GM18517 (cell line): ENCODE data around the gene FRAS1.
"Not testable (repeated sequence)": the region's sequence is repeated elsewhere in the genome, so short reads cannot be mapped to it uniquely, and the experiment has no call there.

ENCODE experiments used
- ATAC-seq: cut with Tn5 transposase; IDR thresholded peaks from one replicate; pipeline ENCODE4 v1.9.1; 2021; ENCODE audit warnings: mild to moderate bottlenecking, moderate library complexity; ENCODE audit not compliant: unreplicated experiment

Gene FRAS1

GRCh38 chr4:78313754-78314120, 256.6 kb downstream of the FRAS1 start:
- no peak for ATAC-seq

DNA sequence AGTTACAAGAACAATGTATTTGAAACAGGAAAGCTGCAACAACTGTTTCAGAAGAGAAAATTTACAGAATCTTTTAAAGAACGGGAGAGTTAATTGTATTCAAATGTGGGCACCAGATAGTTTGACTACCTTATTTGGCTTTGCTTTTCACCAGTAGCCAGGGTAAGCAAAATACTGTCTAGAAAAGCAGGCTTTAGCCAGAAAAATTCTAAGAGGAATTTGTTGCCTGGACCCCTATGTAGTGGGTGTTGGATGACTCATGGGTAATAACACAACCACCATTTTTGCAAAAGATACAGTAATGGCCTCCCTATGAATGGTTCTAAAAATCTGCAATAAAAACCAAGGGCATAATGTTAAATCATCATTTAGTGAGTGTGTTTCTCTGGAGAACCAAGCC, 261.0 kb downstream of the FRAS1 start:
- ATAC-seq = no peak

DNA sequence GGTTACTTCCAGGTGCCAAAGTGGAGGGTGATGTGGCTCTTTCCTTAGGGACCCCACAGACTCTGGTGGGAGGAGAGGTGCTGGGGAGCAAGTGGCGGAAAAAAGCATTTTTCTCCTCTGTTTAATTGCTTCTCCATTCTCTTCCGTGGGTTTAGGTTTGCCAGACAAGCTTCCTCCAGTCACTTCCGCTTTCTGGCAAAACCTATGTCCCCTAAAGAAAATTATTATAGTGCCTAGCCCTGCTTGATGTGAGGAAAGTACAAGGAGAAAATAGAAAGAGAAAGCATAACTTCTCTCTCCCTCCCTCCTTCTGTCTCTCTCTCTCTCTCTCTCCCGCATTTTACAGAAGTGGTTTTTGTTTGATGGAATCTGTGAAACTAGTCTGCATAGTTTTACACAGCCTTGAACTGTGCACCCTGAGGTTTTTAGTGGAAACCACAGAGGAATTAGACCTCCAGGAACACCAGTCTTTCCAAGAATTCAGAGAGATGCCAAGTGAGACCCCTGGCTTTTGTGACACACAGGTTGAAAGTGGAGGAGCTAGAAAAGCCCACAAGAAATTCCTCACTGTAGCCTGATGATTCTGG, 263.3 kb downstream of the FRAS1 start:
- no peak for ATAC-seq

DNA sequence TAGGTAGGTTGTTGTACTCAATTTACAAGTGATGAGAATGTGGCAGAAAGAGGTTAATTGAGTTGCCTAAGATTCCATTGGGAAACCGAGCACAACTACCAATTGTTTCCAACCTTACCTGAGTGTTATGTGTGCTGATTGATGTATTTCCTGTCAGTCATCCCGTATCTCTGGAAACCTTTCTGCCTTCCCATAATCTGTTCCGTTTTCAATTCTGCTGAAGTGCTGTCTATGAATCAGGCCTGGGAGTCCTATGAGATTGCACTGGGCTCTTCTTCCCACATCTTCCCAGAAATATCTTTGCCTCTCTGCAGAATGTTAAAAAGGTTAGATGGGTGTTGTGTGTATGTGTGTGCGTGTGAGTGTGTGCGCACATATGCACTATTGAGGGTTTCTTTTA, 264.9 kb downstream of the FRAS1 start:
- no peak for ATAC-seq

GRCh38 chr4:78323439-78323838, 266.3 kb downstream of the FRAS1 start:
- no peak for ATAC-seq

DNA sequence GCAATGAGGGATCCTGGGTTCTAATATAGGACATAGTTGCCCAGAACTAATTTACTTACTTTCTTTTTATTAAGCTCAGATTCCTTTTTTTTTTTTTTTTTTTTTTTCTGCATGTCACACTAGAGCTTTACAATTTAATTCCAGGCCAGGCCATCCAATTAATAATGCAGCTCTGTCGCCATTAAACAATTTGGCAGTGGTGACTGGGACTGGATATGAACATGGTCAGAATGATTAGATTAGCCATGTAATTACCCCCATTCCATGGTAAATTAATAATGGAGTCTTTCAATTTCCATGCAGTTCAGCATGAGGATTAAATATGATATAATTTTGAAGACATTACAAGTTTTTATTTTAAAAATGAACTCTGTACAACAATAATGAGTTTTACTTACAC, 267.5 kb downstream of the FRAS1 start:
- no peak for ATAC-seq

DNA sequence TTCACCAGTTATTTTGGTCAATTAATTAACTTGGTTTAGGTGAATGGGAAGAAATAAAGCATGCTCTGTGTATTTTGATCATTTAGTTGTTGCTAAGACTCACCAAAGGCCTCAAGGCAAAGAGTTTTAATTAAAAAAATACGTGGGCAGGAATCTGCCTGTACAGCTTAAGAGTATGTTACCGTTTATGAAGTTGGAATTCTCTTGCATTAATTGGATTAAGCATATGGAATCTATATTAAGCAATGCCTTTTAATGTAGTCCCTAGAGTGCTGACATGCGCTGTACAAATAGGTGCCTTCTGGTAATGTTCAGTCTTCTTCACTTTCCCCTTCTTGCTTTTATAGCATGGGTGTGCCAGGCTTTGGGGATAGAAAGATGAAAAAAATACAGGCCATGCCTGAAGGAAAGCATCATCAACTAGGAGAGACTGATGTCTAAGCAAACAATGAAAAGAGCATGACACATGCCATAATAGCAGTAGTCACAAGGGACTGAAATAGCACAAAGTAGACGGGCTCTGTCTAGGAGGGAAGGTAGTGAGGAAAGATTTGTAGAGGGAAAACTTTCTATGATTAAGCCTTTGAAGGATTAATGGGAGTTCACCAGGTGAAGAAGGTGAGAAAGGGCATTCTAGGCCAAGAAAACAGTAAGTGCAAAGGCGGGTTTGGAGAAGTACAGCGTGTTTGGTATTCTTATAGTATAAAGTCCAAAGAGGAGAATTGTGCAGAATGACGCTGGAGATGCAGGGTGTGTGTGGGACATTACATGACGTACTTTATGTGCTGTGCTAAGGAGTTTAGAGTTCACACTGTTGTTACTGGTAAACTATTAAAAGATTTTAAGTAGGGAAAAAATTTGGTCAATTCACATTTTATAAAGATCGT, 268.4 kb downstream of the FRAS1 start:
- no peak for ATAC-seq

DNA sequence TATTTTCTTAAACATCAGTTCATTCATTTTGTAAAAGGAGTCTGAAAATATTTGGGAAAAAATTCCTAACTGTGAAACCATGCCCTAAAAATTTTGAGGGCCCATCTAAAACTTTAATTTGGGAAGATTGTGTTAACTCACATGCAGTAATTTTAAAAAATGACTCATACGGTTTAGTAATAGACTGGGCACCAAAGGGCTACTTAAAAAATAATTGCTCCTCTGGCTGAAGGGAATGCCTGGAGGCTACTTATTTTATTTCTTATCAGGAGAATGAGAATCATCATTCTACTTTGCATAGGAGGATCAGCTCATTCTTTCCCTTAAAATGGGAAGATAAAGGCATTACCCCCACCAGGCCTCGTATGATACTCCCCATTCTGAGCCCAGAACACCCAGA, 271.5 kb downstream of the FRAS1 start:
- not testable (repeated sequence) for ATAC-seq

DNA sequence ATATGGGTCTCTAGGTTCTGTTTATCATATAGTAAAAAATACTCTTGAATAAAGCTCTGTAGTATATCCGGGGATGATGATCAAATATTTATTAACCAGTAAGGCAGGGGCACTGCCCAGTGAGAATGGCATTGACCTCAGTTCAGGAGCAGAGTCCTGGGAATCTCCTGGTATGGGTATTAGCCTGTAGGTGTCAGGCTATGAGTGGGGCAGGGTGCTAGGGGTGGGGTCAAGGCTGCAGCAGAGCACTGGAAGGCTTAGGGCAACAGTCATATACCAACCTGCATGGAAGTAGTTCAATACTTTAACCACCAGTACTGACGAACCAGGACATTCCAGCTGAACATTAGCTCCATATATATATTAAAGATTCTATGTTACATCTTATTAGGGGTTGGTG, 274.1 kb downstream of the FRAS1 start:
- no peak for ATAC-seq

DNA sequence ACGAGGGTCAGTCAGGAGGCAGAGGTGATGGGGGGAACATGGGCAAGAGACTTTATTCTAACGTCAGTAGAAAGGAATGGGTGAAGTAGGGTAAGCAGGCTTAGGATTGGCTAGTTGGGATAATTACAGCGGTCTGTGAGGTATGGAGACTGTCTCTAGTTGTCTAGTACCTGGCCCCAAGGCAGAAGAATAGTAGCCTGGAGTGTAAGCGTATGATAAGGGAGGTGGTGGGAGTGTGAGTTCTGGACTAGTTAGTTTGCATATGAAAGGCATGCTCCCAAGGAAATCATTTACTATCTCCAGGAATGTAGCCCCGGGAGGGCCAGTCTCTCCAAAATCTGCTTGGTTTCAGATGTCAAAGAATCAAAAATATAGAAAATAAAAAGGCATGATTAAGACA, 274.8 kb downstream of the FRAS1 start:
- ATAC-seq = no peak

DNA sequence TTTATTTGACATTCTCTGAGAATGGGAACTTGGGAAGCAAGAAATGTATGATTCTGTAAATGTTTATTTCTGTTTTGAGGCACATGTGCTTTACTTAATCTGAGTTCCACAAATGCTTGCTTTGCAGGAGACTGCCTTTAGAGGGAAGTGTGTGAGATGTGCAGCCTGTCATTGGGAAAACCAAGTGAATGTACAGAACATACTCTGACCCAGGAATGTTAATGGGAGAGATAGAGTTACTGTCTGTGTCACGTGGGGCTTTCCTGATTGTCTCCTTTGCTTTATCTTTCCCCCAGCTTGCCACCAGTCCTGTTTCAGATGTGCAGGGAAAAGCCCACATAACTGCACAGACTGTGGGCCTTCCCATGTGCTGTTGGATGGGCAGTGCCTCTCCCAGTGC, 275.9 kb downstream of the FRAS1 start:
- no peak for ATAC-seq

DNA sequence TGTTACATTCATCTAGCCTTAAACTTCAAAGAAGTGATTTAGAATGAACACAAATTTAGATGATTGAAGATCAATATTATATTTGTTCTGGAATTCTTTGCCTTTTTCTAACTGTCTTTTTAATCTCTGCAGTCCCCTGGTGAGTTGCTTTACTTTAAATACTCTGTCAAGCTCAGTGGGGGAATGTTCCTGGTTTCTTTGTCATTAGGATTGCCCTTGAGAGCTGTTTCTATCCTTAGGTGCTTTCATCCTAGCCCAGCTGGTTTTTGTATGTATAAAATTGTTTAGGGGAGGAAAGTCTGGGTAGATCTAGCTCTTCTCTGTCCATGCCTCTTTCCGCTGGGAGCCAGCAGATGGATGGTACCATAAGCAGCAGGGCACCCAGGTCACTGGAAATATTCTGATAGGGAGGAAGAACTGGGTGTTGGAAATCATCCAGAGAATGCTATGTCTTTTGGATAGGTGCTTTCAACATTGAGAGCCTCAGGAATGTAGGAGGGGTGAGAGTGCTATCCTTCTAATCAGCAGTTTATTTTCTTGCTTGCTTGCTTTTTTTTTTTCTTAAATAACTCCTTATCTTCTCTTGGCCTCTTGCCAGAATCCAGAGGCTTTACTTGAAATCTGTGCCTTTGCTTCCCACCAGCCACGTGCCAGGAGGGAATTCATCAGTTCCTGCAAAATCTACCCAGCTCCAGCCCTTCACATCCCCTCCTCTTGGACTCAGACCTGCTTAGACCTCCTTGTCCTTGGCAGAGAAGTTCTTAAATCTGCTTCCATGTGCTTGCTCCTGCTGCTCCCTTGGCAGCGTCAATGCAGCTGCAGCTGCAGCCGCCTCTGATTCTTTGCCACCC, 279.2 kb downstream of the FRAS1 start:
- no peak for ATAC-seq

DNA sequence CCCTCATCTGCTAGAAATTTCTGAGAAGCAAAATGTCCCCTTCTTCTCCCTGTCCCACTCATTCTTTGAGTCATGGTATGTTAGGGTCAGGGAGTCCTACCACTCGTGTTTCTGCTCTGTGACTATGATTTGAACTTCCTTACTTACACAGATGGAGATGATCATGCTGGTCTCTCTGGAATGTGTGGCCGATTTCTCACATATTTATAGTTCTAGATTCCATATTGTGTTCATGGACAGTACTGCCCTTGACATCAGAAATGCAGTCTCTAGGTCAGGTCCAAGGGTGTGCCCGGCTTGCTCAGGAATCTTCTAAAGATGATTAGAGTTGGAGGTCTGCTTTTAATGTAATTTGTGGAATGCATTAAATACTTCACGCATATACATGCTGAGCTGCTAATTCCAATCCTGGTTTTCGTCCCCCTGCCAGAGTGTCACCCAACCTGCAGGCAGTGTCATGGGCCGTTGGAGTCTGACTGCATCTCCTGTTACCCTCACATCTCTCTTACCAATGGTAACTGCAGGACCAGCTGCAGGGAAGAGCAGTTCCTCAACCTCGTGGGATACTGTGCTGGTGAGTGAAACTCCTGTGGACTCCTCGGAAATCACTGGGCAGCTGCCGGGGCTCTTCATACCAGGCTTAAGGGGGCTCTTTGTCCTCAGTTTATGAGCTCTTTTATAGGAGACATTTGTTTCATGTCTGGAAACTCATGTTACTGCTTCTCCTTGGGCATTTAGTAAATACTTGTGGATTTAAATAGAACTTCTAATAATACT, 280.3 kb downstream of the FRAS1 start:
- no peak for ATAC-seq

DNA sequence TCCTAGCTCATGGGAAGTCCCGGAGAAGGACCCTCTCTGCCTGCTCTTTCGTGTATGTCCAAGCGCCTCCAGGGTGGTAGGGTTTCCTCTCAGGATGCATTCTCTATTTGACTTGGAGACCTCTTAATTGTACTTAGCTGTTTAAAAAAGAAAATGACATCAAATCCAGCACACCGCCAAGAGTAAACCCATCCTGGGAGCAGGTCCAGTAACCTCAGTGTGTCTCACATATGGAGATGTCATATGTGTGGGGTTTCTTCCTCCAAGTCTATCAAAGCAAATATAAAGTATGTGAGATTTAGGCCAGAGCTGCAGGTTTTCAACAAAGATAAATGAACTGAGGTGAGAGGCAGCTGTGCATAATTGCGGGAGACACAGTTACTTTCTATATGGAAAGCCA, 285.0 kb downstream of the FRAS1 start:
- ATAC-seq = no peak

GRCh38 chr4:78343682-78344081, 286.6 kb downstream of the FRAS1 start:
- no peak for ATAC-seq

DNA sequence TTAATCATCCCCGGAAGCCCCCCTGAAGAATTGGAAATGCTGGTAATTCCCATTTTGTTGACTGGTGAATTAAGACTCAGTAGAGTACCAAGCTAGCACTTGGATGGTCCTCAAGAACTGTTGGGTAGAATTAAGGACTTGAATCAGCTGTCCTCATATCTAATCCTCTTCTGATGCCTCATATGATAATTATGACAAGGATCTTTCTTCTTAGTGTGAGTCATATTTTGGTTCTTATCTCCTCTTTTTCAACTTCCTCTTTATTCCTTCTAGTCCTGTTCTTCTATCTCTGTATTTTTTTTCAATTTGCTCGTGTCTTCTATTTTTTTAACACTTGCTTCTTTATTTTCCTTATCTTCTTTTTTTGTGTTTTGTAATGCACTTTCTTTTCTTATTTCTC, 288.1 kb downstream of the FRAS1 start:
- no peak for ATAC-seq

DNA sequence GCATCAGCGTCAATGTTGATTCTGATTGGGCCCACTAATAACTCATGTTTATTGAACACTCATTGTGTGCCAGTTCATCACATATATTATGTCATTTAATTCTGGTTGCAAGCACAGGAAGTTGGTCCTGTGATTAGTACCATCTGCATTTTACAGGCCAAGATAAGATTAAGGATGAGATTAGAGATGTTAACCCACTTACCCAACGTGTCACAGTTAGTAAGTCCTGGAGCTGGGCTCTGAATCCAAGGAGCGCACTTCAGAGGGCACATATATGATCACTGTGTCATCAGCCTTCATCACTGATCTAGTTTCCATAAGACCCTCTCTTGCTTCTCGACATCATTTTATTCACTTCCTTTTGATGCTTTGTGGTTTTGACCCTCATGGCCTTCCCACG, 289.1 kb downstream of the FRAS1 start:
- no peak for ATAC-seq

DNA sequence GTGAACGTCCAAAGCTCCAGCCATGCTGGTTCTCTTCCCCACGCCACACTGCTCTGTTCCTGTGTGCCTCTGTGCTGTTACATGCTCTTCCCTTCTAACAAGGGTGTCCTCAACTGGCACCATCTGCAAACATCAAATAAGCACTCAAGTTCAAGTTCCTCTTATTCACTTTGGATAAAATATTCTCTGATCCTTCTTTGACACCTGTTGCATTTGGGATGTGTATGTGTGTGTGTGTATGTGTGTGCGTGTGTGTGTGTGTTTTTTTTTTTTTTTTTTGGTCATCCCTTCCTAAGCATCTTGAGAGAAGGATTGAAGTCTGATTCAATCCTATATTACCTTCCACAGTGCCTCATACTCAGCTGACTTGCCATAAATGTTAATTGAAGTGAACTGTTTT, 290.4 kb downstream of the FRAS1 start:
- no peak for ATAC-seq

- no peak for ATAC-seq
Measured at GRCh38 chr4:78353921-78354320, 296.8 kb downstream of the FRAS1 start.

DNA sequence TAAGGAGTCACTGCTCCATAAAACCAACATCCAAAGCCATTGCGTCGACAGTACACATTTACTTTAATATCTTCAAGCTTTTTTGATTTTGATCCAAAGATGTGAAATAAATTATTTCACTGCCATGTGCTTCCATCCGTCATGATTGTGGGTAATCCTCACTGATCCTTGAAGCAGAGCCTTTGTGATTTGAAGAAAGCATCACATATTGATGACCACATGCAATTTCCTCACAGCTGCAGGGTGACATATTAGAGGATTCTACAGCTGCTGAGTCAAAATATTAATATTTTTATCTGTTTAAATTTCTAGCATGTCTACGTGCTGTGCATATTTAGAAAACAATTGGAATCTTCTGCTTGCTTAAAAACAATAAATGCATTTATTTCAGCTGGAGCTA, 297.7 kb downstream of the FRAS1 start:
- ATAC-seq = no peak

DNA sequence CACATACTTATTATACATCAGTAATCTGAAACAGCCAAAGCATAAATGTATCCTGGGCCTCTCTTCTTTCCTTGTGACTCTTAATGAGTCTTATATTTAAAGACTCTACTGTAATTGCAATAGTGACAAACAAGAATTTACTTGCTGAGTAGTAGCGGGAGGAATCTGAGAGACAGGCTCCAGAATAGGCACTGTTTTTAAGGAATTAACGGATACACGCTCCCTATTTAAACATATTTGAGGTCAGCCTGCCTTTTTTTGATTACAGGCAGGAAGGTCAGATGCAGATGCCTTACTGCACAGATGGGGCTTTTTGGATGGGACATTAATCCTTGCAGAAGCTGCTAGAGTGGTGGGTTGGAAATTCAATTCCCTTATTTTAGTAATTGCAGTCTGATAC, 298.2 kb downstream of the FRAS1 start:
- ATAC-seq = no peak
